H1 (cell line): ENCODE data around the gene CSF1. TPM values are rescaled to one million over a fixed set of nuclear protein-coding genes. Genes with fewer than 3 reads are reported as not detected.

Experiments used
- CBX5 ChIP-seq: fragments of 300-800, 300-1000 bp; sonication (generic); IDR thresholded peaks from 2 replicates; pipeline ENCODE4 v1.7.1; 2016; ENCODE audit warnings: antibody characterized with exemption, low read length, low read depth
- CBX8 ChIP-seq: fragments of 300-800, 300-1000 bp; sonication (generic); IDR thresholded peaks from 2 replicates; pipeline ENCODE4 v1.7.1; 2016; ENCODE audit warnings: low read depth, low read length, borderline replicate concordance
- POLR2AphosphoS5 ChIP-seq: IDR thresholded peaks from 2 replicates; pipeline ENCODE4 v1.6.1; 2011; ENCODE audit warnings: low read depth, low read length
- SAP30 ChIP-seq: fragments of 300-600 bp; sonication (generic); IDR thresholded peaks from 2 replicates; pipeline ENCODE4 v1.7.1; 2012; ENCODE audit warnings: low read length, moderate library complexity, mild to moderate bottlenecking, inconsistent platforms; ENCODE audit not compliant: insufficient read depth, insufficient replicate concordance
- SIN3A ChIP-seq, 2 experiments: IDR thresholded peaks in 1 of 2; conservative IDR thresholded peaks in 1 of 2; 2 replicates each; pipeline ENCODE4 v1.6.1; 2011 to 2012; ENCODE audit warnings: low read length in 2 of 2, improper control_type of control experiment in 1 of 2, low read depth in 1 of 2, mild to moderate bottlenecking in 1 of 2
- SIX5 ChIP-seq: IDR thresholded peaks from 2 replicates; pipeline ENCODE4 v1.6.1; 2011; ENCODE audit warnings: mild to moderate bottlenecking, low read depth, low read length
- SP2 ChIP-seq: IDR thresholded peaks from 2 replicates; pipeline ENCODE4 v1.6.1; 2012; ENCODE audit warnings: mild to moderate bottlenecking, low read length, inconsistent platforms
- TEAD4 ChIP-seq: IDR thresholded peaks from 2 replicates; pipeline ENCODE4 v1.6.1; 2012; ENCODE audit warnings: low read depth, low read length, inconsistent platforms, mixed read lengths
- polyA plus RNA-seq, 7 experiments: library from polyadenylated mRNA; depleted of rRNA in 3 of 7; stranded (reverse) in 5 of 7; unstranded in 2 of 7; fragments of >200 nt in 5 of 7; fragments of 200-250 nt in 2 of 7; gene quantifications; 1 replicate in 5 of 7; 2 replicates in 1 of 7; 4 replicates in 1 of 7; pipeline versions ENCODE4 v1.2.1 to v1.2.3, GENCODE V29; 2011 to 2013; ENCODE audit warnings: missing spikeins in 2 of 7, mixed read lengths in 2 of 7
- total RNA-seq: library from RNA; stranded (reverse); fragmentation: NEBNext Ultra II Directional; extraction: Animal tissue kit (Norgen Biotek cat#: 25700); gene quantifications from 2 replicates; pipeline ENCODE4 v1.2.1, GENCODE V29; 2021
- TF ChIP-seq, protein P1 (sequence below): IDR thresholded peaks from 2 replicates; pipeline ENCODE4 v1.6.1; 2011; ENCODE audit warnings: low read length, improper control_type of control experiment
- TF ChIP-seq, protein P2 (sequence below): fragments of 300-600 bp; sonication (generic); IDR thresholded peaks from 2 replicates; pipeline ENCODE4 v1.7.1; 2012; ENCODE audit warnings: low read length, moderate library complexity, mild to moderate bottlenecking, inconsistent platforms; ENCODE audit not compliant: insufficient replicate concordance

The CSF1 gene
- total and polyA plus RNA-seq, 2 of the 8 experiments (the other 6 are each of a cell fraction or from before 2014, with no cell fraction given): 3.3 to 5.4 TPM

- TF ChIP-seq SIN3A (conservative IDR thresholded peaks at IDR 0.05 in 1 of 2, IDR thresholded peaks at IDR 0.05 in 1 of 2; ENCODE audit: low read depth in 1 of 2, low read length in 2 of 2) (no peak), POLR2AphosphoS5 (0 out of 2 replicates have a peak, but pooled peaks have one; percentile 31), CBX5 (no peak), CBX8 (no peak), SAP30 (no peak), SP2 (no peak), SIX5 (no peak), TEAD4 (no peak)
- TF ChIP-seq, protein P1, sequence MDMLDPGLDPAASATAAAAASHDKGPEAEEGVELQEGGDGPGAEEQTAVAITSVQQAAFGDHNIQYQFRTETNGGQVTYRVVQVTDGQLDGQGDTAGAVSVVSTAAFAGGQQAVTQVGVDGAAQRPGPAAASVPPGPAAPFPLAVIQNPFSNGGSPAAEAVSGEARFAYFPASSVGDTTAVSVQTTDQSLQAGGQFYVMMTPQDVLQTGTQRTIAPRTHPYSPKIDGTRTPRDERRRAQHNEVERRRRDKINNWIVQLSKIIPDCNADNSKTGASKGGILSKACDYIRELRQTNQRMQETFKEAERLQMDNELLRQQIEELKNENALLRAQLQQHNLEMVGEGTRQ: no peak
- TF ChIP-seq, protein P2, sequence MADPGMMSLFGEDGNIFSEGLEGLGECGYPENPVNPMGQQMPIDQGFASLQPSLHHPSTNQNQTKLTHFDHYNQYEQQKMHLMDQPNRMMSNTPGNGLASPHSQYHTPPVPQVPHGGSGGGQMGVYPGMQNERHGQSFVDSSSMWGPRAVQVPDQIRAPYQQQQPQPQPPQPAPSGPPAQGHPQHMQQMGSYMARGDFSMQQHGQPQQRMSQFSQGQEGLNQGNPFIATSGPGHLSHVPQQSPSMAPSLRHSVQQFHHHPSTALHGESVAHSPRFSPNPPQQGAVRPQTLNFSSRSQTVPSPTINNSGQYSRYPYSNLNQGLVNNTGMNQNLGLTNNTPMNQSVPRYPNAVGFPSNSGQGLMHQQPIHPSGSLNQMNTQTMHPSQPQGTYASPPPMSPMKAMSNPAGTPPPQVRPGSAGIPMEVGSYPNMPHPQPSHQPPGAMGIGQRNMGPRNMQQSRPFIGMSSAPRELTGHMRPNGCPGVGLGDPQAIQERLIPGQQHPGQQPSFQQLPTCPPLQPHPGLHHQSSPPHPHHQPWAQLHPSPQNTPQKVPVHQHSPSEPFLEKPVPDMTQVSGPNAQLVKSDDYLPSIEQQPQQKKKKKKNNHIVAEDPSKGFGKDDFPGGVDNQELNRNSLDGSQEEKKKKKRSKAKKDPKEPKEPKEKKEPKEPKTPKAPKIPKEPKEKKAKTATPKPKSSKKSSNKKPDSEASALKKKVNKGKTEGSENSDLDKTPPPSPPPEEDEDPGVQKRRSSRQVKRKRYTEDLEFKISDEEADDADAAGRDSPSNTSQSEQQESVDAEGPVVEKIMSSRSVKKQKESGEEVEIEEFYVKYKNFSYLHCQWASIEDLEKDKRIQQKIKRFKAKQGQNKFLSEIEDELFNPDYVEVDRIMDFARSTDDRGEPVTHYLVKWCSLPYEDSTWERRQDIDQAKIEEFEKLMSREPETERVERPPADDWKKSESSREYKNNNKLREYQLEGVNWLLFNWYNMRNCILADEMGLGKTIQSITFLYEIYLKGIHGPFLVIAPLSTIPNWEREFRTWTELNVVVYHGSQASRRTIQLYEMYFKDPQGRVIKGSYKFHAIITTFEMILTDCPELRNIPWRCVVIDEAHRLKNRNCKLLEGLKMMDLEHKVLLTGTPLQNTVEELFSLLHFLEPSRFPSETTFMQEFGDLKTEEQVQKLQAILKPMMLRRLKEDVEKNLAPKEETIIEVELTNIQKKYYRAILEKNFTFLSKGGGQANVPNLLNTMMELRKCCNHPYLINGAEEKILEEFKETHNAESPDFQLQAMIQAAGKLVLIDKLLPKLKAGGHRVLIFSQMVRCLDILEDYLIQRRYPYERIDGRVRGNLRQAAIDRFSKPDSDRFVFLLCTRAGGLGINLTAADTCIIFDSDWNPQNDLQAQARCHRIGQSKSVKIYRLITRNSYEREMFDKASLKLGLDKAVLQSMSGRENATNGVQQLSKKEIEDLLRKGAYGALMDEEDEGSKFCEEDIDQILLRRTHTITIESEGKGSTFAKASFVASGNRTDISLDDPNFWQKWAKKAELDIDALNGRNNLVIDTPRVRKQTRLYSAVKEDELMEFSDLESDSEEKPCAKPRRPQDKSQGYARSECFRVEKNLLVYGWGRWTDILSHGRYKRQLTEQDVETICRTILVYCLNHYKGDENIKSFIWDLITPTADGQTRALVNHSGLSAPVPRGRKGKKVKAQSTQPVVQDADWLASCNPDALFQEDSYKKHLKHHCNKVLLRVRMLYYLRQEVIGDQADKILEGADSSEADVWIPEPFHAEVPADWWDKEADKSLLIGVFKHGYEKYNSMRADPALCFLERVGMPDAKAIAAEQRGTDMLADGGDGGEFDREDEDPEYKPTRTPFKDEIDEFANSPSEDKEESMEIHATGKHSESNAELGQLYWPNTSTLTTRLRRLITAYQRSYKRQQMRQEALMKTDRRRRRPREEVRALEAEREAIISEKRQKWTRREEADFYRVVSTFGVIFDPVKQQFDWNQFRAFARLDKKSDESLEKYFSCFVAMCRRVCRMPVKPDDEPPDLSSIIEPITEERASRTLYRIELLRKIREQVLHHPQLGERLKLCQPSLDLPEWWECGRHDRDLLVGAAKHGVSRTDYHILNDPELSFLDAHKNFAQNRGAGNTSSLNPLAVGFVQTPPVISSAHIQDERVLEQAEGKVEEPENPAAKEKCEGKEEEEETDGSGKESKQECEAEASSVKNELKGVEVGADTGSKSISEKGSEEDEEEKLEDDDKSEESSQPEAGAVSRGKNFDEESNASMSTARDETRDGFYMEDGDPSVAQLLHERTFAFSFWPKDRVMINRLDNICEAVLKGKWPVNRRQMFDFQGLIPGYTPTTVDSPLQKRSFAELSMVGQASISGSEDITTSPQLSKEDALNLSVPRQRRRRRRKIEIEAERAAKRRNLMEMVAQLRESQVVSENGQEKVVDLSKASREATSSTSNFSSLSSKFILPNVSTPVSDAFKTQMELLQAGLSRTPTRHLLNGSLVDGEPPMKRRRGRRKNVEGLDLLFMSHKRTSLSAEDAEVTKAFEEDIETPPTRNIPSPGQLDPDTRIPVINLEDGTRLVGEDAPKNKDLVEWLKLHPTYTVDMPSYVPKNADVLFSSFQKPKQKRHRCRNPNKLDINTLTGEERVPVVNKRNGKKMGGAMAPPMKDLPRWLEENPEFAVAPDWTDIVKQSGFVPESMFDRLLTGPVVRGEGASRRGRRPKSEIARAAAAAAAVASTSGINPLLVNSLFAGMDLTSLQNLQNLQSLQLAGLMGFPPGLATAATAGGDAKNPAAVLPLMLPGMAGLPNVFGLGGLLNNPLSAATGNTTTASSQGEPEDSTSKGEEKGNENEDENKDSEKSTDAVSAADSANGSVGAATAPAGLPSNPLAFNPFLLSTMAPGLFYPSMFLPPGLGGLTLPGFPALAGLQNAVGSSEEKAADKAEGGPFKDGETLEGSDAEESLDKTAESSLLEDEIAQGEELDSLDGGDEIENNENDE: no peak
These were observed 20.6 kb downstream of the CSF1 start (continued) for GRCh38 chr1:109931189-109931731.
